ENCODE measurements around the gene ARMC9. TPM values are rescaled to one million over a fixed set of nuclear protein-coding genes. Genes with fewer than 3 reads are reported as not detected.

Gene ARMC9
- total and polyA plus RNA-seq, 3 donors from 2014 or later = 35.0 to 49.7 (median 47.5) TPM

- DNase-seq = no peak
- H3K9me3 ChIP-seq = no peaks in the 10 kb centered on the region
- H3K27me3 ChIP-seq = no peaks in the 10 kb centered on the region
- H3K27ac ChIP-seq = no peak overlapping the region
- WGBS, 2 donors = 92 to 97% methylated on average over 10 of the region's 10 CpGs
- TF ChIP-seq CTCF (IDR thresholded peaks at IDR 0.05) = no peak
- no peak for TF ChIP-seq POLR2A (IDR thresholded peaks at IDR 0.05)
- H3K4me3 ChIP-seq = no peak overlapping the region
- no peaks in the 10 kb centered on the region for H3K36me3 ChIP-seq (ENCODE audit: low read depth, missing control alignments)
- intact Hi-C loops (cut with DNase I; ENCODE audit: low total_unique reads) = no loop called here
- H3K4me1 ChIP-seq = no peaks in the 10 kb centered on the region
These were observed 161.0 kb downstream of the ARMC9 start for GRCh38 chr2:231359441-231359840.

GRCh38 chr2:231359948-231360347 is 161.5 kb downstream of the ARMC9 start:
- H3K27me3 ChIP-seq = no peaks in the 10 kb centered on the region
- no peak overlapping the region for H3K4me3 ChIP-seq
- no peak overlapping the region for H3K27ac ChIP-seq
- H3K9me3 ChIP-seq = no peaks in the 10 kb centered on the region
- 88 to 91% methylated on average over 4 to 11 of the region's 11 CpGs for WGBS, 2 donors
- intact Hi-C loops (cut with DNase I; ENCODE audit: low total_unique reads) = no loop called here
- H3K4me1 ChIP-seq = no peaks in the 10 kb centered on the region
- no peak for DNase-seq
- no peaks in the 10 kb centered on the region for H3K36me3 ChIP-seq (ENCODE audit: low read depth, missing control alignments)
- no peak for TF ChIP-seq POLR2A (IDR thresholded peaks at IDR 0.05)
- no peak for TF ChIP-seq CTCF (IDR thresholded peaks at IDR 0.05)

GRCh38 chr2:231360401-231360800 is 162.0 kb downstream of the ARMC9 start:
- WGBS, 2 donors = 91 to 92% methylated on average over 2 to 11 of the region's 11 CpGs
- no peak for DNase-seq
- Histone ChIP-seq H3K4me3 (no peak overlapping the region), H3K4me1 (no peaks in the 10 kb centered on the region), H3K36me3 (ENCODE audit: low read depth, missing control alignments) (no peaks in the 10 kb centered on the region), H3K9me3 (no peaks in the 10 kb centered on the region), H3K27ac (no peak overlapping the region), H3K27me3 (no peaks in the 10 kb centered on the region)
- TF ChIP-seq POLR2A (IDR thresholded peaks at IDR 0.05) (no peak), CTCF (IDR thresholded peaks at IDR 0.05) (no peak)
- intact Hi-C loops (cut with DNase I; ENCODE audit: low total_unique reads) = no loop called here

- 91 to 95% methylated on average over 13 of the region's 13 CpGs for WGBS, 2 donors
- no peak overlapping the region for H3K27ac ChIP-seq
- no peaks in the 10 kb centered on the region for H3K4me1 ChIP-seq
- no peak for TF ChIP-seq POLR2A (IDR thresholded peaks at IDR 0.05)
- TF ChIP-seq CTCF (IDR thresholded peaks at IDR 0.05) = no peak
- H3K4me3 ChIP-seq = no peak overlapping the region
- no peaks in the 10 kb centered on the region for H3K9me3 ChIP-seq
- H3K27me3 ChIP-seq = no peaks in the 10 kb centered on the region
- DNase-seq = no peak
- H3K36me3 ChIP-seq (ENCODE audit: low read depth, missing control alignments) = no peaks in the 10 kb centered on the region
- intact Hi-C loops (cut with DNase I; ENCODE audit: low total_unique reads) = no loop called here
These were observed 162.5 kb downstream of the ARMC9 start for GRCh38 chr2:231360881-231361371.

Measured in testis (tissue), 3 donors.